Activated naive CD4-positive, alpha-beta T cell treated with anti-CD3 and anti-CD28 coated beads, Interleukin-2, amount 50 U/mL, for 16 hours (primary cell): ENCODE measurements around the gene GZMM.

ENCODE experiments used
- DNase-seq: peaks from one replicate; pipeline ENCODE4 v3.0.0-alpha.2; 2020

The GZMM gene

GRCh38 chr19:567296-567900 lies 23.5 kb downstream of the GZMM start:
- no peak for DNase-seq

- DNase-seq = no peak
These were observed 26.4 kb downstream of the GZMM start for GRCh38 chr19:570251-570686.

- DNase-seq = peak; percentile 39
These were observed 27.2 kb downstream of the GZMM start for GRCh38 chr19:570937-571565.

- DNase-seq = no peak
These were observed 27.7 kb downstream of the GZMM start for GRCh38 chr19:571566-571974.

GRCh38 chr19:572140-572742 lies 28.4 kb downstream of the GZMM start, which contains the start of gene BSG:
Gene BSG, plus strand, starts transcription at chr19:572596. Its CDS starts 39 bp downstream, at chr19:572635.
- peak; percentile 99 for DNase-seq

- no peak for DNase-seq
These were observed 29.1 kb downstream of the GZMM start for GRCh38 chr19:572743-573518.

- no peak for DNase-seq
These were observed 29.6 kb downstream of the GZMM start for GRCh38 chr19:573519-573825.

GRCh38 chr19:574658-575526 lies 31.0 kb downstream of the GZMM start:
- DNase-seq = no peak

- no peak for DNase-seq
These were observed 32.0 kb downstream of the GZMM start for GRCh38 chr19:575527-576506.

- DNase-seq = no peak
These were observed 33.0 kb downstream of the GZMM start for GRCh38 chr19:576768-577438.

- no peak for DNase-seq
These were observed 33.9 kb downstream of the GZMM start for GRCh38 chr19:577439-578392.

GRCh38 chr19:579111-579841 lies 35.4 kb downstream of the GZMM start:
- no peak for DNase-seq

- DNase-seq = no peak
These were observed 35.9 kb downstream of the GZMM start for GRCh38 chr19:579842-580155.

- DNase-seq = no peak
These were observed 36.5 kb downstream of the GZMM start for GRCh38 chr19:580274-580835.

GRCh38 chr19:581399-582111 lies 37.7 kb downstream of the GZMM start:
- no peak for DNase-seq

- no peak for DNase-seq
These were observed 38.8 kb downstream of the GZMM start for GRCh38 chr19:582497-583197.

GRCh38 chr19:583198-583967 lies 39.5 kb downstream of the GZMM start:
- DNase-seq = no peak
